Measurements from ENCODE around the gene PARD3B. TPM values are rescaled to one million over a fixed set of nuclear protein-coding genes. Genes with fewer than 3 reads are reported as not detected.

The PARD3B gene
- total and polyA plus RNA-seq, 2 of the 4 experiments (the other 2 are of a cell fraction) = 3.3 to 15.6 TPM

DNA sequence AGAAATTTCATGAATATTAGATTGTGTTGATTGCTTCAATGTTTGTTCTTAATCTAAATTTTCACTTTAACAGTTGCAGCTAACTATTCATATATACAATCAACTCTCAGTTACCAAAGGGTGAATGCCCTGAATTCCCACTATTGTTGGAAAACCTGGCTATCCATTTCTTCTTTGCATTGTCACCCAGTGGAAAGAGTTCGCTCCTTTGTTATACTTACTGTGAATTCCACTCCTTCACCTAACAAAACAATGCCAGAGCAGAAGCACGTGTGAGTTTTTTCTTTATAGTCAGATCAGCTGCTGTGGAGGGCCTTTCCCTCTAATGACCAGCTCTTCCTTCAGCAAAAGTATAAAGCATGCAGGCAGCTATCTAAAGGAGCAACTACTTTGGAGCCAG, 727.9 kb downstream of the PARD3B start:
- H3K56ac ChIP-seq (ENCODE audit: extremely low read depth, insufficient read depth, low read length) = no peak overlapping the region
- H4K8ac ChIP-seq (ENCODE audit: low read depth in 2 of 2, low read length in 2 of 2) = no peak overlapping the region
- H4K20me1 ChIP-seq (ENCODE audit: insufficient read depth, low read length) = no peaks in the 10 kb centered on the region
- no peak overlapping the region for H2AK9ac ChIP-seq (replicated peaks; ENCODE audit: low read depth, low read length, poor library complexity)
- no peaks in the 10 kb centered on the region for H3K9me1 ChIP-seq (ENCODE audit: insufficient read depth, low read length)
- H3K14ac ChIP-seq (replicated peaks; ENCODE audit: low read depth, low read length) = no peak overlapping the region
- no peaks in the 10 kb centered on the region for H3K27me3 ChIP-seq (ENCODE audit: control insufficient read depth, insufficient read depth, low read length)
- H3K36me3 ChIP-seq (ENCODE audit: control insufficient read depth, insufficient read depth, low read length) = no peaks in the 10 kb centered on the region
- H3K9me3 ChIP-seq (ENCODE audit: control insufficient read depth, insufficient read depth, low read length) = no peaks in the 10 kb centered on the region
- dilution Hi-C loops (cut with HindIII; ENCODE audit: low sequenced_read_pairs, unreplicated experiment) (no loop called here), intact Hi-C loops (cut with micrococcal nuclease) (no loop called here), in situ Hi-C loops (cut with MboI; ENCODE audit: low sequenced_read_pairs) (no loop called here)
- no peak overlapping the region for H2AK5ac ChIP-seq (ENCODE audit: low read depth, low read length)
- no peak overlapping the region for H3K4me3 ChIP-seq (ENCODE audit: insufficient read depth, low read depth, low read length)
- no peak overlapping the region for H4K91ac ChIP-seq (ENCODE audit: insufficient read depth, low read depth, low read length)
- no peak for TF ChIP-seq CEBPB (IDR thresholded peaks at IDR 0.05; ENCODE audit: low read depth, low read length)
- no peak for TF ChIP-seq MAFK (IDR thresholded peaks at IDR 0.05; ENCODE audit: low read depth, low read length)
- TF ChIP-seq SMC3 (IDR thresholded peaks at IDR 0.05; ENCODE audit: low read depth, low read length) = no peak
- no peak for TF ChIP-seq POLR2A (IDR thresholded peaks at IDR 0.05; ENCODE audit: low read depth, low read length)
- TF ChIP-seq, protein P1, sequence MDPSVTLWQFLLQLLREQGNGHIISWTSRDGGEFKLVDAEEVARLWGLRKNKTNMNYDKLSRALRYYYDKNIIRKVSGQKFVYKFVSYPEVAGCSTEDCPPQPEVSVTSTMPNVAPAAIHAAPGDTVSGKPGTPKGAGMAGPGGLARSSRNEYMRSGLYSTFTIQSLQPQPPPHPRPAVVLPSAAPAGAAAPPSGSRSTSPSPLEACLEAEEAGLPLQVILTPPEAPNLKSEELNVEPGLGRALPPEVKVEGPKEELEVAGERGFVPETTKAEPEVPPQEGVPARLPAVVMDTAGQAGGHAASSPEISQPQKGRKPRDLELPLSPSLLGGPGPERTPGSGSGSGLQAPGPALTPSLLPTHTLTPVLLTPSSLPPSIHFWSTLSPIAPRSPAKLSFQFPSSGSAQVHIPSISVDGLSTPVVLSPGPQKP (IDR thresholded peaks at IDR 0.05; ENCODE audit: borderline replicate concordance, low read depth, low read length) = no peak
- H3K23ac ChIP-seq (ENCODE audit: low read depth, low read length) = no peak overlapping the region
- no TSS peak for BruUV-seq (replicated peaks)
- no peak overlapping the region for H3K9ac ChIP-seq (ENCODE audit: low read depth, low read length)
- no peak overlapping the region for H2BK20ac ChIP-seq (ENCODE audit: low read depth, low read length)
- H2BK5ac ChIP-seq (ENCODE audit: low read depth, low read length, poor library complexity, severe bottlenecking) = no peak overlapping the region
- no peak overlapping the region for H3K18ac ChIP-seq (ENCODE audit: low read depth, low read length)
- H2BK120ac ChIP-seq (ENCODE audit: low read depth, low read length) = no peak overlapping the region
- no CpG with 5 or more reads among the region's 2 CpGs for WGBS, 2 experiments (ENCODE audit: extremely low coverage in 2 of 2, insufficient read length in 1 of 2)
- H3K4me2 ChIP-seq (ENCODE audit: low read depth, low read length) = no peak overlapping the region
- no peak overlapping the region for H2BK15ac ChIP-seq (ENCODE audit: low read depth, low read length)
- CTCF ChIA-PET = no interaction called here
- H3K79me1 ChIP-seq (ENCODE audit: low read depth in 1 of 2, low read length in 2 of 2) = no peaks in the 10 kb centered on the region
- ATAC-seq (ENCODE audit: low read depth) (no peak), DNase-seq (no peak)
- H3K4ac ChIP-seq (ENCODE audit: low read depth, low read length) = no peak overlapping the region
- H3K27ac ChIP-seq (ENCODE audit: insufficient read depth, low read length) = no peak overlapping the region
- H2AFZ ChIP-seq (replicated peaks; ENCODE audit: low read length, poor library complexity) = no peak overlapping the region
- no peak overlapping the region for H4K5ac ChIP-seq (ENCODE audit: low read depth, low read length)
- POLR2A ChIA-PET (ENCODE audit: unreplicated experiment) = no interaction called here
- no peaks in the 10 kb centered on the region for H3K4me1 ChIP-seq (ENCODE audit: control insufficient read depth, insufficient read depth, low read length)
